ENCODE results near the gene PRR14.

PRR14 gene

GRCh38 chr16:30650369-30651123, at the start of gene PRR14:
PRR14 (plus strand) TSS chr16:30650960; CDS start chr16:30651646, 686 bp downstream.
- peak; percentile 97 for DNase-seq (ENCODE audit: low read depth)

- DNase-seq (ENCODE audit: low read depth) = no peak
These were observed 48.8 kb upstream of the PRR14 start for GRCh38 chr16:30601966-30602365.

GRCh38 chr16:30602616-30603277, 48.0 kb upstream of the PRR14 start:
- DNase-seq (ENCODE audit: low read depth) = no peak

- no peak for DNase-seq (ENCODE audit: low read depth)
These were observed 46.8 kb upstream of the PRR14 start for GRCh38 chr16:30603945-30604315.

DNA sequence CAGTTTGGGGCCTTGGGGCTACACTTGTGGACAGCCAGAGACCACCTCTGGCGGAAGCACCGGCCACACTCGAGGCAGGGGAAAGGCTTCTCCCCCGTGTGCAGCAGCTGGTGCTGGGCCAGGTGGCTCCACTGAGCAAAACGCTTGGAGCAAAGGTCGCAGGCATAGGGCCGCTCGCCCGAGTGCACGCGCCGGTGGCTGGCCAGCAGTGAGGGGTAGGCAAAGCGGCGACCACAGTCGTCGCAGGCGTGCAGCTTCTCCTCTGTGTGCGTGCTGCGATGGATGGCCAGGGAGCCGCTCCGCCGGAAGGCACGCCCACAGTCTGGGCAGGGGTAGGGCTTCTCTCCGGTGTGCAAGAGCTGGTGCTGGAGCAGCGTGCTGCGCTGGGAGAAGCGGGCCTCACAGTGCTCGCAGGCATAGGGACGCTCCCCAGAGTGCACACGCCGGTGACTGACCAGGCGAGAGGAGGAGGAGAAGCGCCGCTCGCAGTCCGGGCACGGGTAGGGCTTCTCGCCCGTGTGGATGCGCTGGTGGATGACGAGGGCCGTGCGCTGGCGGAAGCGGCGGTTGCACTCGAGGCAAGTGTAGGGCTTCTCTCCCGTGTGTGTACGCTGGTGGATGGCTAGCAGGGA, 46.3 kb upstream of the PRR14 start:
- DNase-seq (ENCODE audit: low read depth) = no peak

DNA sequence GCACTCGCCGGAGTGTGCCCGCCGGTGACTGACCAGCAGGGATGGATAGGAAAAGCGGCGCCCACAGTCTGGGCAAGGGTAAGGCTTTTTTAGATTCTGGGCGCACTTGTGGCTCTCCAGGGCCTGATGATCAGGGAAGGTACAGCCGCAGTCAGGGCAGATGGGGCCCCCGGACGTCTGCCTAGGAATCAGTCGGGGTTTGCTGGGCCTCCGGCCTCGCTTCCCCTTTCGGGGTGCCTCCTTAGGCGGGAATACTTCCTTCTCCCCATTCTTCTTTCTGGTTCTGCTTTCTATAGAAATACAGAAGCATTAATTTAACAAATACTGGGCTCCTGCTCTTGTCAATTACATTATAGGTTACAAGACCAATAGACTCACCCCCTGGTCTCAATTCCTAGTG, 45.6 kb upstream of the PRR14 start:
- no peak for DNase-seq (ENCODE audit: low read depth)

GRCh38 chr16:30606004-30606403, 44.8 kb upstream of the PRR14 start:
- DNase-seq (ENCODE audit: low read depth) = no peak

- peak; percentile 9 for DNase-seq (ENCODE audit: low read depth)
These were observed 41.5 kb upstream of the PRR14 start for GRCh38 chr16:30609002-30609925.

- DNase-seq (ENCODE audit: low read depth) = peak; percentile 88
These were observed 40.6 kb upstream of the PRR14 start, which contains the start of gene ZNF689 for GRCh38 chr16:30609926-30610839. ZNF689 (minus strand) TSS chr16:30610389; CDS start chr16:30610041, 348 bp downstream.

DNA sequence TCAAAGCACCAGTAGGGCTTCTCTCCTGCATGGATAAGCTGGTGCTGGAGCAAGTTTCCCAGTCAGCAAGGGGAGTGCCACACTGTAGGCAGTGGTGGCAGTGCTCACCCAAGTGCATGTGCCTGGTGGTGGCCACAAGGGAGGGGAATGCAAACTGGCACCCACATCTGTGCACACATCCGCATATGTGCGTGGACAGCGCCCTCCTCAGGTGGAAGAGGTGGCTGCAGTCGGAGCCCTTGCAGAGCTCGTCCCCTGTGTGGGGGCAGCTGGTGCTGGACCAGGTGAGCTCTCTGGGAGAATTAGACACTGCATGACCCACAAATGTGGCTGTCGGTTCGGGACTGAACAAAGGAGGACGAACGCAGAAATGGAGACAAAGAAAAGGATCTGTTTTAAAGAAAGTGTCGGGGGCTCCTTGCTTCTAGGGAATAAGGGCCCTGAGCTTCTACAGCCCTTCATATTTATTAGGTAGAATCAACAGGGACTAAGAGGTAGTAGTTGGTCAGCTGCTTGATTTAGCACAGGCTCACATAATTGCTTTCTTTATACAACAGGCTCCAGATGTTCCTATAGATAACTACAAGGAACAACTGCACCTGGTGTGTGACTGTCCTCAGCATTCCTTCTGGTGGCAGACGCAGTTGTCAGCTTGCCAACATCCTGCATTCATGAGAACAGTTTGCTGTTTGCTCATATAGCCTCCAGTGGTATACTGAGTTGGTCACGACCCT, 35.2 kb upstream of the PRR14 start:
- peak; percentile 39 for DNase-seq (ENCODE audit: low read depth)

DNA sequence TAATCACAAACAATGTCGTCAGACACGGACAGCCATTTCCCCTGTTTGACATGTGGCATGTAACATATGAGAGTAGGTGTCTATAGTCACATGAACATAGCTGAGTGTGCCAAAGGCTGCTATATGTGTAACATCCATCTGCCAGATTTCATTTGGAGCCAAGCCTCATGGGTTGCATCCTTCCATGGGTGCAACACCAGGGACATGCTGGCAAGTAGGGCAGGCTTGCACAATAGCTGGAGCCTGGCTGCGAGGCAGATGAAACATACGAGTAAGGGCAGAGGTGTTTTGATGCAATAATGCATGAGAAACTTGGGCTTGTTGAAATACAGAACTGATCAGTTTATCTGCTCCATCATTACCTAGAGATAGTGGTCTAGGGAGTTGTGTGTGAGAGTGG, 31.6 kb upstream of the PRR14 start:
- DNase-seq (ENCODE audit: low read depth) = no peak

- DNase-seq (ENCODE audit: low read depth) = no peak
These were observed 31.1 kb upstream of the PRR14 start for GRCh38 chr16:30619638-30620037.

DNA sequence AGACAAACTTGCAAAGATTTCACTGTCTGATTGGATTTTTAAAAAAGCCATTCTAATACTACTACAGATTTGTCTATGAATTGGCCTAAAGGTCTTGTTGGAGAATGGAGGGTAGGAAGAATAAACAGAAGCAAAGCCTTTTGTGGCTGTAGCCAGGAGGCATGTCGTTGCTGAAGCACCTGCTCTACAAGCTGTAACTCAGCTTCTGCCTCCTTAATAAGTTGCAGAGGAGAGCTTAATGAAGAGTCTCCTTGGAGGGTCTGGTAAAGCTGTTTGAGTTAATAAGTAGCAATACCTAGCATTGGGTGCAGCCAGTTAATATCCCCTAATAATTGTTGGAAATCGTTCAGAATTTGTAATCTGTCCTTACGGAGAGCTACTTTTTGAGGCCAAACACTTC, 30.6 kb upstream of the PRR14 start:
- no peak for DNase-seq (ENCODE audit: low read depth)

DNA sequence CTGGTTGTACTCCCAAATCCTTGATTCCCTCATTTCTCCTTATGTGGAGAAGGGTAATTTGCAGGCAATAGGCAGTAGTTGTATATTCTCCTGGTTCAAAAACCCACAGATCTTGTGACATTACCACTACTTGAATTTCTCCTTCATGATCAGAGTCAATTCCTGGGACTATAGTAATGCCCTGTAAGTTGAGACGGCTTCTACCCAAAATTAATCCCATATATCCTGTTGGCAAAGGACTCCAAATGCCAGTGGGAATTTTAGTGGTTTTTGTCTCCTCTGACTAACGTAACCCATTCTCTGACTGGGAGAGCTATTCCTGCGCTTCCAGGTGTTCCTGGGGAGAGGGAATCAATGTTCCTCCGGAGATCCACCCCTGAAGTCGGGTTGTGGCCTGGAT, 29.0 kb upstream of the PRR14 start:
- no peak for DNase-seq (ENCODE audit: low read depth)

DNA sequence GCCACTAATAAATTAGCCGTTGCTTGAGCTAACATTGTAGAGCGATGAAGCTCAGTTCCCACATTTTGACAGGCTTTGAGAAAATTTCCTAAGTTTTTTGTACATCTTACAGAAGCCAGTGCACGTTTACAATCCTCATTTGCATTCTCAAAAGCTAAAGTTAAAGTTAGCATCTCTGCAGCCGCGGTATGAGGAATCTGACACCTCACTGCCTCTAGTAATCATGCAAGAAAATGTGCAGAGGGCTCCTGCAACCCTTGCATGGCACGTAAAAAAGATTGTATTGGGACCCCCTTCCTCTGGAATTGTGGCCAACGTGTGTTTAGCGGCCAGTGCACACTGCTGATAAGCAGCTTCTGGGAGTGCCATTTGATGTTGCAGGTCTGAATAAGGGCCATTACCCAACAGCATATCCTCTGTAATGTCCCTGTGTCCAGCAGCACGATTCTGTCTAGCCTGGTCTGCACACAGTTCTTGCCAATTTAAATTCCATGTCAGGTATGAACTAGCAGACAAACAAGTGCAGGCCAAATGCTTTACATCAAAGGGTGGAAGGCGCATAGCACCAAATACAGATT, 28.2 kb upstream of the PRR14 start:
- no peak for DNase-seq (ENCODE audit: low read depth)

DNA sequence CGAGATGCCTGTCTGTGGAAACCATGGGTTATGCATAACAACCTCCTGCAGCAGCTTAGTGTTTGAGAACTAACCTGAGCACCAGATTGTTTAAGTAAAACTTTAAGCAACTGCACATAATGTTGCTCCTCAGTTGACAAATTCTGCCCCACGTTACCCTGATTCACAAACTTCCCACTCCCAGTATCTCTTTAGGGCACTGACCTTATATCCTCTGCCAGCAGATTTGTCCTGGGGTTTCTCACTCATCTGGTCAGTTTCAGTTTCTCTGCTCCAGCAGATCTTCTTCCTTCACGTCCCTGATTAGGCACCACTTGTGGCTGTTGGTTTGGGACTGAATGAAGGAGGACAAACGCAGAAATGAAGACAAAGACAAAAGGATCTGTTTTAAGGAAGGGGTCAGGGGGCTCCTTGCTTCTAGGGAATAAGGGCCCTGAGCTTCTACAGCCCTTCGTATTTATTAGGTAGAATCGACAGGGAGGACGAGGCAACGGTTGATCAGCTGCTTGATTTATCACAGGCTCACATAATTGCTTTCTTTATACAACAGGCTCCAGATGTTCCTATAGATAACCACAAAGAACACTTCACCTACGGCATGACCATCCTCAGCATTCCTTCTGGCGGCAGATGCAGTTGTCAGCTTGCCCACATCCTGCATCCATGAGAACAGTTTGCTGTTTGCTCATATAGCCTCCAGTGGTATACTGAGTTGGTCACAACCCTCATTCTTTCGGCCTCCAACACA, 27.1 kb upstream of the PRR14 start:
- no peak for DNase-seq (ENCODE audit: low read depth)

GRCh38 chr16:30626236-30626635, 24.5 kb upstream of the PRR14 start:
- DNase-seq (ENCODE audit: low read depth) = no peak

GRCh38 chr16:30628628-30629540, 21.9 kb upstream of the PRR14 start:
- peak; percentile 82 for DNase-seq (ENCODE audit: low read depth)
